Measurements from ENCODE around the gene MCAM. TPM values are rescaled to one million over a fixed set of nuclear protein-coding genes. Genes with fewer than 3 reads are reported as not detected.
A peak's percentile ranks its signal among the peaks of the same experiment; 100 is the strongest.

The MCAM gene
- total and polyA plus RNA-seq, 2 donors (not counting 3 experiments of a cell fraction or from before 2014, with no cell fraction given) = 1,027 to 2,543 TPM

- peaks cover 0 to 2% of the 10 kb centered on the region in 2 experiments for H3K36me3 ChIP-seq (ENCODE audit: control insufficient read depth in 2 of 2, extremely low read depth in 1 of 2, insufficient read depth in 2 of 2, low read length in 2 of 2)
- no peaks in the 10 kb centered on the region for H3K9me1 ChIP-seq (replicated peaks; ENCODE audit: control insufficient read depth, extremely low read depth, insufficient read depth, low read length)
- H3K4me3 ChIP-seq (replicated peaks in 1 of 3; ENCODE audit: insufficient read depth in 1 of 3, low read depth in 1 of 3, low read length in 3 of 3) = peak within 1 kb of the TSS; percentile 54 to 78 (median 77)
- no peaks in the 10 kb centered on the region for H3K9me3 ChIP-seq (replicated peaks; ENCODE audit: control insufficient read depth, insufficient read depth, low read length)
- peak; percentile 97 for DNase-seq (ENCODE audit: low read depth, low spot score)
- CTCF ChIA-PET = interaction anchor here (0.9 to 2.3 kb wide), 3 partner anchors 11 to 26 kb away, joined by 3 to 17 read pairs (median 3); no protein-coding TSS in a partner anchor
- POLR2A ChIA-PET = no interaction called here
- peak within 1 kb of the TSS; percentile 86 for H2AFZ ChIP-seq (ENCODE audit: low read depth, low read length)
- H3K27ac ChIP-seq (ENCODE audit: insufficient read depth, low read depth, low read length) = peak within 1 kb of the TSS; percentile 34
- H3K9ac ChIP-seq (replicated peaks; ENCODE audit: extremely low read depth, insufficient read depth, low read length) = peak within 1 kb of the TSS; percentile 75
- dilution Hi-C loops (cut with MboI; ENCODE audit: extremely low pct_ligation_motif_present, low sequenced_read_pairs) = no loop called here
- H3K4me1 ChIP-seq (ENCODE audit: control insufficient read depth, extremely low read depth, insufficient read depth, low read length) = peaks cover 34% of the 10 kb centered on the region
- intact Hi-C loops (cut with micrococcal nuclease) = loop anchor here (1.0 kb wide), 2 partner anchors 13 to 239 kb away; a partner anchor contains a TSS
- BruUV-seq (replicated peaks) = TSS peak; percentile 55
- TF ChIP-seq FOS (IDR thresholded peaks at IDR 0.05; ENCODE audit: borderline replicate concordance, insufficient read depth, low read length) (no peak), POLR2A (IDR thresholded peaks at IDR 0.05; ENCODE audit: low read depth, low read length) (peak; percentile 71), JUN (IDR thresholded peaks at IDR 0.05; ENCODE audit: borderline replicate concordance, insufficient read depth, insufficient read length, low read depth) (no peak), MYC (IDR thresholded peaks at IDR 0.05; ENCODE audit: low read depth, low read length) (no peak), POLR2AphosphoS5 (IDR thresholded peaks at IDR 0.05; ENCODE audit: insufficient read depth, low read depth, low read length) (peak; percentile 71), MAX (IDR thresholded peaks at IDR 0.05; ENCODE audit: insufficient read depth, insufficient read length) (no peak), CTCF (IDR thresholded peaks at IDR 0.05; ENCODE audit: extremely low read depth in 1 of 2, insufficient read depth in 1 of 2, low read depth in 1 of 2, low read length in 2 of 2) (no peak)
- peaks cover 0 to 2% of the 10 kb centered on the region in 2 experiments for H3K27me3 ChIP-seq (ENCODE audit: control insufficient read depth in 2 of 2, insufficient read depth in 2 of 2, low read length in 2 of 2)
- H3K79me2 ChIP-seq (ENCODE audit: control insufficient read depth, insufficient read depth, low read length) = peaks cover 23% of the 10 kb centered on the region
- no peaks in the 10 kb centered on the region for H4K20me1 ChIP-seq (replicated peaks; ENCODE audit: control insufficient read depth, extremely low read depth, insufficient read depth, low read length)
- peak within 1 kb of the TSS; percentile 86 for H3K4me2 ChIP-seq (ENCODE audit: insufficient read depth, low read length)
- peak; percentile 100 for FAIRE-seq
These were observed 17.4 kb upstream of the MCAM start, which contains the start of gene RNF26 for GRCh38 chr11:119334174-119334930. TSS of gene RNF26 (plus strand) at chr11:119334527. CDS start at chr11:119335123, 596 bp downstream.

Measured in endothelial cell of umbilical vein (primary cell).